ENCODE data around the gene LYPD6B.

LYPD6B gene

DNA sequence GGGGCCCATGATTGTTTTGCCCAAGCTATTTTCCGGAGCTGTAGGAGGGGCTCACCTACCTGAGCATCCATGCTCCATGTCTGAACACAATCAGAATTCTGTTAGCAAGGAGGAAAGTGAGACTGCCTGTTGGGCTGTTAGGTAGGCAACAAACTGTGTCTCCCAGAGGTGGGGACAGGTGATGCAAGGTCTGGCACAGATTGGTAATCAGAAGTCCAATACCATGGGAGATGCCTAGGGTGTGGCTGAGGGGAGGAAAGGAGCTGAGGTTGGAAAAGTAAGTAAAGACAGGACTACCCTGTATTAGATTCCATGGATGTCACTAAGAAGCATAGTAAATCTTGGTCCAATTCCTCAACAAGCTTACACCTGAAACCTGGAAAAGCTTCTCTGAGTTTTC, 3.0 kb downstream of the LYPD6B start:
- no peak for DNase-seq (ENCODE audit: low read depth in 2 of 2)

DNA sequence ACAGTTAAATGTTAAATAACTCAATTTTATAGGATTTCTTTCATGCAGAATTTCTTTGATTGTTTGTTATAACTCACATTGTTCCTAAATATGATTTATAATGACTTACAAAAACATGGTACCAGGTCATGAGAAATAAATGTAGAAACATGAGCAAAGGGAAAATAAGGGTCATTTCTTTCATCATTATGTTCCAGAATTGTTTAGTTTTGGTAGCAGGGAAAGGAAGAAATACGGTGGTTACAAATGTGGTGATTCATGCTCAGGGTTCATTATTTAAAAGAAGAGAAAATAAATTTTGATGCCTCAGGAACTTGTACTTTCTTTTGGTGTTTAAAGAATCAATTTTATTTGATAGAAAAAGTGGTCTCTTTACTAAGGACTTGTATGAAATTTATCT, 4.4 kb downstream of the LYPD6B start:
- DNase-seq (ENCODE audit: low read depth in 2 of 2), result no peak

DNA sequence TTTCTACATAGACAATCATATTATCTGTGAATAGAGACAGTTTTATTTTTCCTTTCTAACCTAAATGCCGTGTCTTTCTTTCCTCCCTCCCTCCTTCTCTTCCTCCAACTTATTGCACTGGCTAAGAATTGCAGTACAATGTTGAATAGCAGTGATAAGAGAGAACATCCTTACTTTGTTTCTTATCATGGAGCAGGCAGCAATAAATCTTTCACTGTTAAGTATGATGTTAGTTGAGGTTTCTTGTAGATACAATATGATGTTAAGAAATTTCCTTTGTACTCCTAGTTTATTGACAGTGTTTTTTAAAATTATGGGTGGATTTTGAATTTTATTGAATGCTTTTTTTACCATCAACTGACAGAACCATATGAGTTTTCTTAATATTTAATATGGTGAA, 6.0 kb downstream of the LYPD6B start:
- no peak for DNase-seq (ENCODE audit: low read depth in 2 of 2)

DNA sequence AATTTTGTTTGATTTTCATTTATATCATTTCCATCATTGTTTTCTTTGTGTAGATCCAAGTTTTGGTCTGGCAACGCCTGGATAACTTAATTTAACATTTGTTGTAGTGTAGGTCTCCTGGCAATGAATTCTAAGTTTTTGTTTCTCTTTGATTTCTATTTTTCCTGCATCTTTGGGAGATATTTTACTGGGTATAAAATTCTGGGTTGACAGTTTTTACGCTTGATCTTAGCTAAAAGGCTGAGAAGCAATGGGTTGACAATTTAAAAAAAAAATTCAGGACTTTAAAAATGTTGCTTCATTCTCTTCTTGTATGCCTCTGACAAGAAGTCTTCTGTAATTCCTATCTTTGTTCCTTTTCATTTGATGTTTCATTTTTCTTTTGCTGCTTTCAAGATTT, 8.6 kb downstream of the LYPD6B start:
- DNase-seq (ENCODE audit: low read depth in 2 of 2), result no peak

DNA sequence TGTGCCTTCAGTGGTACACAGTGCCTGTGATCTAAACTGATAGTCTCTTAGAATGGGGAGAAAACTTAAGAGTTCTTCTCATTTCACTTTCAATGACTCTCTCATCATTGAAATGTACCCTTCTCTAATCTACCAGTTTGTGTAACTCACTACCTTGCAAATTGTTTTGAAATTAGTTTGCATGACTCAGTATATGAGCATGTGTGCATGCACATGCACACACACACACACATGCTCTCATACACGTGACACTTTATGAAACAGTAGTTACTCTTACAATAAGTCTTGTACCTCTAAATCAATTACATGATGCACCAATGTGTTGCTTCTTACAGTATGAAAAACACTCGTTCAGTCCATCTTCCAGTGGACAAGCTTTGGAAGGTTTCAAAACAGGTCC, 10.6 kb downstream of the LYPD6B start:
- no peak for DNase-seq (ENCODE audit: low read depth in 2 of 2)

DNA sequence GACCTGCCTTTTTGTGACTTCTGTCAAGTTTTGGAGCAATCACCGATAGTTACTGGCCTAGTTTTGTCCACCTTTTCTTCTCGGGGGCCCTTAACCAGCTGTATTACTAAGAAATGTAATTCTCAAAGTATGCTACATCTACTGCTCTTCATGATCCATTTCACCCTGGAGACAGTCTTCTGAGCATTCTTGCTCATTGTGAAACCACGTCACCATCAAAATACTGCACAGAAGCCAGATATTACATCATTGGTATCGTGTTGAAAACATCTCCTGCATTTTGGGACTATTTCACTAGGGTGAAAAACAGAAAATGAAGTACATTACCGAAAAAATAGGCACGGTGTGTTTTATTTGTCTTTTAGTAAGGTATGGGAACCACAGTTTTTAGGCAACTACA, 11.7 kb downstream of the LYPD6B start:
- DNase-seq (ENCODE audit: low read depth in 2 of 2), result no peak

DNA sequence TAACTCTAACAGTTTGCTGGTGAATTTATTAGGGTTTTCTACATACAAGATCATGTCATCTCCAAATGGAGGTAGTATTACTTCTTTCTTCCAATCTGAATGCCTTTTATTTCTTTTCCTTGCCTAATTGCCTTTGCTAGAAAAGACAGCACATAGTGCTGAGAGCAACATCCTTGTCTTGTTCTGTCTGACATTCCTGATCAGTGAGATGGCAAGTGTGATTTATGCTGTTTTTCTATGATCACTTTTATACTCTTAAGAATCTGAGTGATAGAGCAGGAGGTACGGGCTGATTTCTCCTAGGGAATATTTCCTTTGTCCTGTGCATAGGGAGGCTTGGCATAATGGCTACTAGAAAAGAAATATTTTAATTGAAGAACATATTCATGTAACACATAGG, 17.3 kb downstream of the LYPD6B start:
- no peak for DNase-seq (ENCODE audit: low read depth in 2 of 2)

DNA sequence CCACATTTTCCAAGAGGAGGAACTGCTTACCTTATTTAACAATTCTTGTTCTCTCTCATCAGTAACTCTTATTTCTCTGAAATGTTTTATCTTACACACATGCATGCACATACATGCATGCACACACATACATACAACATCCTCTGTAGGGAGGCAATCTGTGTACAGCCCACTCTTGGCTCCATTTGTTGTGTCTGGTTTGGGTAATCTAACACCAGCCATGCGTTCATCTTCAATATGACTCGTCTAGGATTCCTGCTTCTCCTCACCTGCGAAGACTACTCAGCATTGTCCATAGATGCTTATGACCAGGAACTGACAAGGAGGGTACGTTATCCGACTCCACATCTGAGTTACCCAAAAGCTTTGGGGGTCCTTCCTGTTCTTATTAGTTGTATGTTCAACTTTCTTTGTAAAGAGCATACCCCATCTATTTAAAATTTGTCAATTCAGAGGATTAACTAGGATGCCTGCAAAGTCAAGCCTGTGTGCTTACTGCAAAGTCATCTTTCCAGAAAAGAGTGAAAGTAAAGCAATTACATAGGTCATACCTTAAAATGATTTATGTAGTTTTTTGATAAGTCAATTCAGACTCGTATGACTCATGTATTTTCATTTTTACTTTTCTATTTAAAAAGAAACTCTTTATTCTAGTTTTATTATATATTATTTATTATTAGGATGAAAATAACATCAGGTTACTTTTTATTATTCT, 18.2 kb downstream of the LYPD6B start:
- DNase-seq (ENCODE audit: low read depth in 2 of 2), result no peak

DNA sequence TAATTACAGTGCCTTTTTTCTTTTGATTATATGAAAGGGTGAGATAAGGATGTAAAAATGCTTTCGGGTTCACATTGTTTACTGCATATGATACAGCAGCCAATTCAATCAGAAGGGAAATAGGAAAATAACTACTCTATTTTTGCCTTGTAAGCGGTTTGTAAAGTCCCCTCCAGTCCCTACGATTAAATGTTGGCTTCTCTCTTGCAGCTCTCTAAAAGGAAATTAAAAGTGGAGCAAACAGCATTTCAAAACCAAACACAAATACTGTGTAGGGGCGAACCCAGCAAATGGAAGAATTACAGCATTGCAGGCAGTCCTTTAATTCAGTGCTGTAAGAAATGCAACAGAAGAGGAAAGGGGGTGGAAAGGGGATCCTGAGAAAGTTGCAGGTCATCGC, 18.9 kb downstream of the LYPD6B start:
- no peak for DNase-seq (ENCODE audit: low read depth in 2 of 2)

DNA sequence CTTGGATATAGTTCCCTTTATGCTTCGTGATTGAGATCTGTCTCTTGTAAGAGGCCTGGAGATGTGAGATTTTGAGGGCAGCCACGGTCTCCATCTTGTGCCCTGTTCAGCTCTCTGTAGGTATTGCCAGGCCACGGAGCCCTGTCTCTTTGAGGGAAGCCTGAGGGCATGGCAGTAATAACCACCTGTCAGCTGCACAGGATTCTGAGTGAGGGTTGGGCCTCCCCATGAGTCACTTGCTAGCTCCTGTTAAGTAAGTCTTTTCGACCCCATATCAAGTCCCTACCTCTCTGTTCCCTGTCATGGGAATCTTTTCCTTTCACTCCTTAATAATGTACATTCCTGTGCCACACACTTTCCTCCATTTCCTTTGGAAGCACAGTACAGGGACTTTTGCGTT, 20.4 kb downstream of the LYPD6B start:
- no peak for DNase-seq (ENCODE audit: low read depth in 2 of 2)

DNA sequence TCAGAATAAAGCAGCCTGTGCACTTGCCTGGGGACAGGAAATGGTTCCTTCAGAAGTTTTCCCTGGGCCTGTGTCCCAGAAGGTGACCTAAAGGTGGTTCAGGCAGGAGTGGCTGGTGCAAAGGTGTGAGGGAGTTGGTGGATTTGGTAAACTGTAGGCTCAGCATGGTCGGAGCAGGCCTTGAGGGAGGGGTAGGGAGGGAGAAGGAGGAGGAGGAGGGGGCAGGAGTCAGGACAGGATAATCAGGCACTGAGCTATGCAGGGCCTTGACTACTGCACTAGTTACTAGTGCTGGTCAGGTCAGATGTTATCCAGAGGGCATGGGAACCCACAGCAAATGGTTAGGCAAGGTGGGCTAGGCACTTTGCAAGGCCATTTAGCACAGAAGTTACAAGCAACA, 21.3 kb downstream of the LYPD6B start:
- no peak for DNase-seq (ENCODE audit: low read depth in 2 of 2)

DNA sequence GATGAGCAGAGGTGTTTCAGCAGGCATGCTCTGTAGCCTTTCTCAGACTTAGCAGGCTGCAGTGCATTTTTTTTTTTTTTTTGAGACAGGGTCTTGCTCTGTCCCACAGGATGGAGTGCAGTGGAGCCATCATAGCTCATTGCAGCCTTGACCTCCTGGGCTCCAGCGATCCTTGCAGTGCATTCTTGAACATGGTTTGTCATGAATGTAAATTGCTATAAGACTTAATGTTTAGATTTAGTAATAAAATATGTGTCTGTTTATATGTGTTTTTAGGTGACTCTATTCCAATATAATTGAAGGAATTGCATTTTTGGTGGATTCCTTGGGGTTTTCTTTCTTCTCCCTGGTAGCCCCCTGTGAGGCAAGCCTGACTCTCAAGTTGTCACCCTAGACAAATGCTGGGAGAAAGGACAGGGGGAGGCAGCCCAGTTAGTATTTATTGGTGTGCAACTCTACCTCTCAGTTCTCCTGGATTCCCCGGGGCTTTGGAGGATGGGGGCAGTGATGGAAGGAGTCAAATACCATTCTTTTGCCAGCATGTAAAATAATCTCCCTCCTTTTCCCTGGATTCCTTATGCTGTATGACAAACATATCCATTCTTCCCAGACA, 22.7 kb downstream of the LYPD6B start:
- DNase-seq (ENCODE audit: low read depth in 2 of 2), result no peak

DNA sequence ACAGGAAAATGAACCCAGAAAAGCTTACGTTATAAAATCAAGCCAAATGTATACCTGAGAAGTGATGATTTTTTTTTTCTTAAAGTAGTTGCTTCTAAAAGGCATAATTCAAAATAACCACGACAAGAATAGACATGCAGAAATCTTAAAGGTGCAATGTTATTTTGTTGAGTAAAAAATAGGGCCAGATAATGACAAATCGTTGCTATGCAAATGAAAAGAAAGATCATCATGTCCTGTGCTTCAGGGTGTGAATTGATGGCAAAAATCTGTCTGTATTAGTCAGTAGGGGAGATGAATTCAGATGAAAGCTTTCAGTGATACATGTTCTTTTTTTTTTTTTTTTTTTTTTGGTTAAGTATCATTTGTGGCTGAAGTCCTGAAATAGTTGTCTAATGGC, 24.0 kb downstream of the LYPD6B start:
- DNase-seq (ENCODE audit: low read depth in 2 of 2), result no peak

DNA sequence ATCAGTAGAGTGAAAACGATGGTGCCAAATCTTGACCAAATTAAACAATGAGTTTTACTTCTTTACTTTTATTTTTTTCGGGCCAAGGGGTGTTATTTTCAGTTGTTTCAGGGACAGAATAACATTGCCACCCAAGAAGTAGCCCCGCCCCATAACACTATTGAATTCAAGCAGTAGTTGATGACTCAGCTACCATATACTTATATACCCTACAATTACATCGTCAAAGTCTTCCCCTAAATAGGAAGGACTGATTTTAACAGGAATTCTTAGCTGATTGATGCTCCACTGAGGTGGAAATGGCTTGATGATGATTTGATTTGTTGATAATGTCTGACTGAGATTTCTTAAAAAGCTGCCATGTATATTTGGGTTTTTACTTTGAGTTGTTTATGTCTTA, 24.7 kb downstream of the LYPD6B start:
- DNase-seq (ENCODE audit: low read depth in 2 of 2), result no peak

DNA sequence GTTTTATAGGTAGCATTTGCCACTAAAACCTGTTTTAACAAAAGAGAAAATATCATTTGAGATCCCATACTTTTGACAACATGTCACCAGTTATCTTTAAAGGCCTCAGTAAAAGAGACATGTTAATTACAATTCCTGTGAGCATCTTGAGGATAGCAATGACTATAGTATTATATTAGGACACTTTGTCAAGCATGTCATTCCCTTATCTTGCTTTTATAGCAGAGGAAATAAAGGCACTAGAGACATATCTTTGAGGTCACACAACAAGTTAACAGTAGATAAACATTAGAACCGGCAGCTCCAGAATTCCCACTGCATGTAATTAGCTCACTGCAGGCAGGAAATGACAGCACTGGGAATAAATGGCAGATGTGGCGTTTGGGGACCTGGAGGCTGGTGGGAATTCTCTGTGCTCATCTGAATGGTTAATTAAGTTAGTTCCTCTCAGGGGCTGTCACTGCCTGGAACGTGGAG, 25.9 kb downstream of the LYPD6B start:
- no peak for DNase-seq (ENCODE audit: low read depth in 2 of 2)

DNA sequence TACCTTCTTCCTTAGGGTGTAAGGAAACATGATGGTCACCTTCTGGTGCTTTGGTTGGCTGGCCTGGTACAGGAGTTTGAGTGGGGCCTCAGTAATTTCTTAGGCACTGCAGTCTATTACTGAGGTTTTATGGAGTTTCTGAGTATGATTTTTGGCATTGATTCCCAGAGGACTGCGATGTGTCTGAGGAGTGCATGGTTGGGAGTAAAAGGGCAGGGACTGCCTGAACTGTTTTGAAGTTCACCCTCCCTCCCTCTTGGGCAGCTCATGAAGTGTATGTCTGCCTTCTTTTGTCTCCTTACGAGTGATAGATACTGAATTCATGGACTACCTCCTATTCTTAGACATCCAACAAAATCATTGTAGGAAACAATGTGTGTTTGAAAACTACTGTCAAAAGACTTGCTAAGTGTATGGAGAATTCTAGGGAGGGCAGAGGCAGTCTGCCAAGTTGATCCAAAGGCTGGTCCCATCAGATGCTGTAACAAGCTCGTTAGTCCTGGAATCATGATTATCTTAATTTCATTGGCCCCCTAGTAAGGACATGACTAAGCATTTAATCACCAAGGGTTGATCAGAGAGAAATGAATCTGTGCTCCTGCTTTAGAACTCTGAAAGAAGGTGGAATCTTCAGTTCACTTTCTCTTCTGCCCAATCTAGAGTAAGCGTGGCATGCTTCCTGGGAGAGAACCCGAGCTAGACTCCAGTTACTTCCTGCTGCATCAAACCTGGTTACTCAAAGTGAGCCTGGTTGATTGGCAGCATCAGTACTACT, 26.5 kb downstream of the LYPD6B start:
- no peak for DNase-seq (ENCODE audit: low read depth in 2 of 2)

DNA sequence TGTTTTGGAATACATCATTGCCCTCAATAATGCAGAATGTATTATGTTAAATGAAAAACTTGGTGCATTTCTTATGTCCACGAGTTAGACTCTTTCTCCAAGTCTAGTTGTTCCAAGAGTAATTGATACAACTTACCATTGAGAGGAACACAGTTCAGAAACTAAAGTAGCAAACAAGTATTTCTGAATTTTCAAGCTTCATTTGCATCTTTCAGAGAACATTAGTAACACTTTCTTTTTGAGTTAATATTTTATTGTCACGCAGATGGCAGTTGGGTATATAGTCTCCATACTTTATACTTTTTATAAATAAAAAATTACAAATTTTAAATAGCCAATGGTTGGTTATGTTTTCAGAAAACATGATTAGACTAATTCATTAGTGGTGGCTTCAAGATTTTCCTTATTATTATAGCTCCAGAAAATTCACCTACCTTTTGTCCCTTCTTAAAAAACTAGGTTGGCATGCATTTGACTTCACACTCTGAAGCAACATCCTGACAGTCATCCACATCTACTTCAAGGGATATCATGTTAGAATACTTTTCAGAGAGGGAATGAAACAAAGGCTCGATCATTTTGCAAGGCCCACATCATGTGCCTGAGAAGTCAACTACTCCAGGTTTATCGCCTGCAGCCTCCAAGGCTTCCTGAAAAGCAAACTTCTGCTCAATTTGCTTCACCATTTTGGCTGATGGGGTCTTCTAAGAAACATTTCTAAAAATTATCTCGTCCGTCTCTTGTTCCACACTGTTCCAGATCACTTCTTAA, 29.9 kb downstream of the LYPD6B start:
- no peak for DNase-seq (ENCODE audit: low read depth in 2 of 2)

DNA sequence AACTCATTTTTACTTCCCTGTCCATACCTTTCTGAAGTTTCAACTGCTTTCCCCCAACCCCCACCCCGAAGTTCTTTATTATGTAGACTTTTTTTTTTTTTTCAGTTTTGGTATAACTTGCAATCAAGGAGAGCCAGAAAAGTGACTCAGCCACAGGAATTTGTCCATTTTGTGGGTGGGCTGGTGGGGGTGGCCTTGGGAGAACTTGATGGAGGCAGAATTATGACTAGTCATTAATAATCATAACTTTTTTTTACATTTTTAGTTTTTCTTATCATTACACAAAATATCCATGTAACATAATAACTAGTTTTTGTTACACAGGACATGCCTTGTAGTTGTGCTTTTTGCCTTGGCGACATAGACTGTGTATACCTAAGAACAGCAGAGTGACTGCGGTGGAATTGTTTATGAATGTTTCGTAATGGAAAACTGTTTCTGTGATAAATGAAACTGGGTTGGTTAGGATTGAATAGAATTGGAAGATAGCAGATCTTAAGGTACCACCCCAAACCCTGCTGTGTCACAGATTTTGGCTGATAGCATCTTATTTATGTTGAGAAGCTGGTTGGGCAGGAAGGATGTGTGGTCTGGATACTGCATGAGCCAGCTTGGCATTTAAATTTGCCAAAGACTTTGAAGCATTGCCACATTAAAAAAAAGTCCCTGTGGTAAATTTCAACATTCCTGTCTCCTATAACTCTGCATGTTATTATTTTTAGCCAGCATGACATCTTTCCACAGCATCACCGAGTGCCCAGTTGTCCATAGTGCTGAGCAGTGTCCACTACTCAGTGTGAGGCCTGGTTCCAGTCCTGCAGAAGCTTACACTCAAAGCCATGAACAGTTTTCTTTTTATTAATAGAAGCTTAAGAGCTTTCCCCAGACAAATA, 30.7 kb downstream of the LYPD6B start:
- no peak for DNase-seq (ENCODE audit: low read depth in 2 of 2)

DNA sequence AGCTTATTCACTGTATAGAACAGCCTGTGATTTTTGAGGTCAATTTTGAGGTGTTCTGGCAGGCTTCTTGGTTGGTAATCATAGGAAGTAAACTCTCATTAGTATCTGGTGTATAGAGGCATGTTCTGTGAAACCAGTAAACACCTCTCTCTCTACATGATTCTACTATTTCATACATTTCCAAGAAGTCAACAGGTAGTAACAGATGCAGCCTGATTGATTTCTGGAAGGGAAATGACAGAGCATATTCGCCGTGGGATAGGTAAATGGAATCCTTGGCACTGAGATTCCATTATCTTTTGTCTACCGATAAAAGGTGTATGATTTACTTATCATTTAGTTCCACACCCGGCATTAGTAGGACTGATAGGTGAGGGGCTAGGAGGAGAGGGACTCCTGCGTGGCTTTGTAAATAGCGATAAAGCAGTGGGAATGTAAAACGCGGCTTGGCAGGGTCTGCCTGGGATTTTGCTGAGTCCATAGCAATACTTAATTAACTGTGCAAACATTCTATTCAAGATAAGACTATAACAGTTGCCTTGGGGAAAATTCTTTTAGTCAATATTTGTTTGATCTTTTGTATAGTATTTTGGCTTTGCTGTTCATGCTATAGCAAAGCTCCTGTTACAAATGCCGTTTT, 32.3 kb downstream of the LYPD6B start:
- DNase-seq (ENCODE audit: low read depth in 2 of 2), result no peak

DNA sequence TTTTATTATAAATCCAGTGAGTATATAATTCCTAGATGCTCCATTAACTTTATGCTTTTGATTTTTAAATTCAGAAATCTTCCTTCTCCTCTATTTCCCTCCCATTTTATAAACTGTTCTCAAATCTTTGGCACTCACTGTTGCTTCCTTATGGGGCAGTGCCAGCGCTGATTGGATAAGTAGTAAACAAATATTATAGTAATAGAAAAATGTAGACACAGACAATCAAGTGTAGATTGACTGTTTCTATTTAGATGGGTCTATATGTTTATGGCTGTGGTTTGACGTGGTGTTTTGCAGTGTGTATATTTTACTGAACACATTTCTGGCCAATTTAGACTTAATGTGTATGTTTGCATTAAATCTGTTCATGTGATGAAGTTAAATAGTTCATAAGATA, 36.6 kb downstream of the LYPD6B start:
- no peak for DNase-seq (ENCODE audit: low read depth in 2 of 2)

DNA sequence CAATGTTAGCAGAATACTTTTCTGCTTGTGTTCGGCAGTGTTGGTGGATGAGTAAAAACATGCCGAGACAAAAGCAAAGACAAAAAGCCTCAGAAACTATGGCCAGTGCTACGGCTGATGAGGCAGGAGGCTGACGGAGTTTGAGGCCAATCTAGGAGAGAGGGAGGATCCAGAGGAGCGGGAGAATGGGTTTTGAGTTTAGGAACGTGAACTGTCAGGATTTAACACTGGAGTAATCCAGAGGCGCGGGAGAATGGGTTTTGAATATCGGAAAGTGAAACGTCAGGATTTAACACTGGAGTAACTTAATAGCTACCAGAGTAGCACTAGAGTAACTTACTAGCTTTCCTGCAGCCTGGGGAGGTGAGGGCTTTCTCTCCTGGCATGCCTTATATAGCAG, 37.4 kb downstream of the LYPD6B start:
- no peak for DNase-seq (ENCODE audit: low read depth in 2 of 2)
